Fibroblast of villous mesenchyme (primary cell): ENCODE measurements around the gene MALAT1. TPM values are rescaled to one million over a fixed set of nuclear protein-coding genes. Genes with fewer than 3 reads are reported as not detected.

Experiments used
- DNase-seq: peaks from one replicate; pipeline ENCODE4 v3.0.0-alpha.2; 2010; ENCODE audit warnings: low read depth
- H3K4me3 ChIP-seq: 2 replicates; pipeline ENCODE4 v1.5.1; 2011; ENCODE audit warnings: low read depth, mild to moderate bottlenecking, low read length
- CTCF ChIP-seq: IDR thresholded peaks from 2 replicates; pipeline ENCODE4 v1.5.1; 2012; ENCODE audit warnings: low read depth, mild to moderate bottlenecking, low read length; ENCODE audit not compliant: insufficient read depth
- total RNA-seq: library from RNA; depleted of rRNA; stranded (reverse); fragments of >200 nt; gene quantifications from 2 replicates; pipeline ENCODE4 v1.2.3, GENCODE V29; 2012

The MALAT1 gene
- total RNA-seq, 1 donor: 16,563 TPM

GRCh38 chr11:65549096-65549495, 50.3 kb downstream of the MALAT1 start:
- no peak for TF ChIP-seq CTCF
- no peak overlapping the region for H3K4me3 ChIP-seq
- no peak for DNase-seq

GRCh38 chr11:65551572-65552387, 52.9 kb downstream of the MALAT1 start:
- peak; percentile 56 for TF ChIP-seq CTCF
- H3K4me3 ChIP-seq: no peak overlapping the region
- peak; percentile 41 for DNase-seq

GRCh38 chr11:65552388-65552951, 53.6 kb downstream of the MALAT1 start:
- TF ChIP-seq CTCF: no peak
- no peak overlapping the region for H3K4me3 ChIP-seq
- DNase-seq: no peak

- TF ChIP-seq CTCF: no peak
- DNase-seq: no peak
- H3K4me3 ChIP-seq: no peak overlapping the region
These were observed 54.6 kb downstream of the MALAT1 start for GRCh38 chr11:65553301-65554001.

GRCh38 chr11:65554057-65554818, 55.4 kb downstream of the MALAT1 start:
- DNase-seq: no peak
- no peak for TF ChIP-seq CTCF
- H3K4me3 ChIP-seq: no peak overlapping the region

GRCh38 chr11:65554842-65555430, 56.1 kb downstream of the MALAT1 start:
- no peak overlapping the region for H3K4me3 ChIP-seq
- no peak for DNase-seq
- no peak for TF ChIP-seq CTCF
